Measurements from ENCODE around the gene ITGA4.

DNA sequence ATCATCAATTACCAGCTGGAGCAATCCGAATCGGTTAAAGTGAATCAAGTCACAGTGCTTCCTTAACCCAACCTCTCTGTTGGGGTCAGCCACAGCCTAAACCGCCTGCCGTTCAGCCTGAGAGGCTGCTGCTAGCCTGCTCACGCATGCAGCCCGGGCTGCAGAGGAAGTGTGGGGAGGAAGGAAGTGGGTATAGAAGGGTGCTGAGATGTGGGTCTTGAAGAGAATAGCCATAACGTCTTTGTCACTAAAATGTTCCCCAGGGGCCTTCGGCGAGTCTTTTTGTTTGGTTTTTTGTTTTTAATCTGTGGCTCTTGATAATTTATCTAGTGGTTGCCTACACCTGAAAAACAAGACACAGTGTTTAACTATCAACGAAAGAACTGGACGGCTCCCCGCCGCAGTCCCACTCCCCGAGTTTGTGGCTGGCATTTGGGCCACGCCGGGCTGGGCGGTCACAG lies 496 bp upstream of the ITGA4 start:
- TF ChIP-seq CTCF (conservative IDR thresholded peaks at IDR 0.05; ENCODE audit: low read length), result no peak
- no peak for TF ChIP-seq EZH2phosphoT487 (IDR thresholded peaks at IDR 0.05; ENCODE audit: borderline replicate concordance)
